HG03378 (cell line): ENCODE data around the gene CNPY1.

ENCODE experiments used
- ATAC-seq: cut with Tn5 transposase; IDR thresholded peaks from one replicate; pipeline ENCODE4 v1.9.1; 2021; ENCODE audit warnings: mild to moderate bottlenecking, moderate library complexity; ENCODE audit not compliant: unreplicated experiment

Gene CNPY1

GRCh38 chr7:155514296-155514695 is 32.1 kb downstream of the CNPY1 start:
- ATAC-seq: no peak

GRCh38 chr7:155513543-155514285 is 32.6 kb downstream of the CNPY1 start:
- ATAC-seq: no peak

GRCh38 chr7:155512246-155512887 is 34.0 kb downstream of the CNPY1 start:
- no peak for ATAC-seq

GRCh38 chr7:155511702-155511996 is 34.7 kb downstream of the CNPY1 start:
- no peak for ATAC-seq

GRCh38 chr7:155510975-155511701 is 35.2 kb downstream of the CNPY1 start:
- no peak for ATAC-seq

- ATAC-seq: no peak
These were observed 36.4 kb downstream of the CNPY1 start for GRCh38 chr7:155509725-155510551.

- ATAC-seq: no peak
These were observed 37.0 kb downstream of the CNPY1 start for GRCh38 chr7:155509359-155509724.

GRCh38 chr7:155508376-155509358 is 37.7 kb downstream of the CNPY1 start:
- no peak for ATAC-seq

- no peak for ATAC-seq
These were observed 38.8 kb downstream of the CNPY1 start for GRCh38 chr7:155507576-155507975.

GRCh38 chr7:155506854-155507337 is 39.5 kb downstream of the CNPY1 start:
- no peak for ATAC-seq

GRCh38 chr7:155505422-155505793 is 41.0 kb downstream of the CNPY1 start:
- ATAC-seq: no peak

GRCh38 chr7:155497149-155497901 is 49.0 kb downstream of the CNPY1 start:
- ATAC-seq: no peak

- ATAC-seq: no peak
These were observed 49.9 kb downstream of the CNPY1 start for GRCh38 chr7:155496267-155497005.

GRCh38 chr7:155495440-155496248 is 50.7 kb downstream of the CNPY1 start:
- ATAC-seq: no peak

- ATAC-seq: no peak
These were observed 51.8 kb downstream of the CNPY1 start for GRCh38 chr7:155494551-155494950.

- no peak for ATAC-seq
These were observed 52.4 kb downstream of the CNPY1 start for GRCh38 chr7:155493744-155494538.

GRCh38 chr7:155491812-155492211 is 54.5 kb downstream of the CNPY1 start:
- ATAC-seq: no peak
